NCI-H128 (cell line): Measurements from ENCODE around the gene SELENOO.

Experiments used
- DNase-seq: peaks from one replicate; lab custom pipeline; 2025; ENCODE audit not compliant: unreplicated experiment; lab: John Stamatoyannopoulos, UW

SELENOO gene

DNA sequence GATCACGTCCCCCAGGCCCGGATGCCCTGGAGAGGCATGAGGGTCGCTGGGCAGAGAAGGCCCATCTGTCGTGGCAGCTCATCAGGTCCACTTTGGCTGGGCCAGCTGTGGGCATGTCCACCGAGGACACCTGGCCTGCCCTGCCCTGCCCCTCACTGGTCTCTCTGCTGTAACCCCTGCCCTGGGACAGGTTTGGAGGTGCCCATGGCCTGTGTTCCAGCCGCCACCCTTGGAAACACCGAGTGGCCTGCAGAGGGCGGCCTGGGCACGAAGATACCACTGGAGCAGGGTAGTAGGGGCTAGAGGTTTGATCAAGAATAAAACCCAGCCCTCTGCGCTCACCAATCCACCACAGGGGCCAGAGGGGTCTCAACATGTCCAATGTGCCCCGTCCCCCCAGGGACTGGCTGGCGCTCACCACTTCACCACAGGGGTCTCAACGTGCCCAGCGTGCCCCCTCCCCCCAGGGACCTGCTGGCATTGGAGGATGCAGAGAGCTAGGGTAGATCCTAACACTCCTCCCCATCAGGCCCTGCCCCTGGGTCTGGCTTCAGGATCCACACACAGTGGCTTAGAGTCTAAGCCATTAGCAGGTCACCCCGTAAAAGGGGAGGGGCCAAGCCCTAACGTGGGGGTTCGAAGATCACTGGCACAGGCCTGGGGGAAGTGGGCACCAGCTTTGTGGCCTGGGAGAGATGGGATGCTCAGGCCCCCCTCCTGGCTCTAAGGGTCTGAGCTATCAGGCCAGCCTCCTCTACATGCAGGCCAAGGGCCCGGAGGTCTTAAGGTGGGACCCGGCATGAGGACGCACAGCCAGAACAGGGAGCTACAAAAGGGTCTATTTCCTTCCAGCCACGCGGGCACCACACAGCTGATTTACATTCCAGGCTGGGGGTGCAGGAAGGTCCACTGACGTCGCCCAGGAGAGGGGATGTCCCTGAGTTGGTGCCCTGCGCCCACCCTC, 51.6 kb downstream of the SELENOO start:
- DNase-seq, result no peak

DNA sequence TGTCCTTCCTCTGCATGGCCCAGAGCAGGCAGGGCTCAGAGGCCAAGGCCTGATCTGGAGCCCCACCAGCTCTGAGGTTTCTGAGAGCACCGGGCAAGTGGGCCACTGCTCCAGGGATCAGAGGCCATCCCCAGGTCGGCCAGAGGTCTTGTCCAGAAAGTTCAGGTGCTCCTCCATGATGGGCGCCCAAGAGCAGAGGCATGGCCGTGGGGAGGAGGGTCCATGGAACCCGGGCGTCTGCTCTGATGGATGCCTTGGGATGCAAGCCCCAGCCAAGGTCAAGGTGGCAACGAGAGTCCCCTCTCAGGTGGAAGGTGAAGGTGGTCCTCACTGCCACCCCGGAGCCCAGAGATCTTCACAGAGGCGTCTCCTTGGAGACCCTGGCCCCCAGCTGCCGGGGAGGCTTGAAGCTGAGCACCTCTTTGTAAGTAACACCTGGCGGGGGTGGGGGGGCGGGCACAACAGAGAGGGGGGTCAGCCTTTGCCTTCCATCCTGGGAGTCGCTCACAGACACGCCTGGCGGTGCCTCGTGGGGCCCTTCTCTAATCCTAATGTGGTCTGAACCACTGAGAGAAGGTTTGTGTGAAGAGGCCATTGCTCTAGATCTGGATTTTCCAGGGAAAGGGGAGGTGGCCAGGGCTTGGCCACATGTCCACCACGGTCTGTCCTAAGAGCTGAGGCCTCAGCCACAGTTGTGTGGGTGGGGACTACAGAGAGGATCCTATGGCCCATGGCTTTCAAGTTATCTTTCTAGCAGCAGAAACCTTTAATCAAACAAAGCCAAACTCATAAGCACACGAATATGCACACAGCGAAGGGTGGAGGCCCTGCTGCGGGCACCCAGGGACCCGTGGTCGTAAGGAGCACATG, 52.5 kb downstream of the SELENOO start:
- no peak for DNase-seq

DNA sequence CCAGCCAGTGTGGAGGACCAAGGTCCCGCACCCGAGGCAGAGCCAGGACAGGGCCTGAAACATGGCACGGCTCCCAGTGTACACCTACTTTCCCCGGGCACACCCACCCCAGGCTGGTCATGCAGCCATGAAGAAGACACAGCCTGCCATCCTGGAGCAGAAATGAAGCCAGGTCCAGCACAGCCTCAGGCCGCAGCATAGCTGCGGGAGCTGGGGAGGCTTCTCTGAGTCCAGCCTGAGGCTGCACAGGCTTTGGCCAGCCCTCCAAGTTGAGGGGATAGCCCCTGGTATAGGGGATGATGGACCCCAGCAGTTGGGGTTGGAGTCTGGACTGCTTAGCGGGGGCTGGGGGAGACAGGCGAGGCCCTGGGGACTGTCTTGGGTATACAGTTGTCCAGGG, 53.1 kb downstream of the SELENOO start:
- no peak for DNase-seq

DNA sequence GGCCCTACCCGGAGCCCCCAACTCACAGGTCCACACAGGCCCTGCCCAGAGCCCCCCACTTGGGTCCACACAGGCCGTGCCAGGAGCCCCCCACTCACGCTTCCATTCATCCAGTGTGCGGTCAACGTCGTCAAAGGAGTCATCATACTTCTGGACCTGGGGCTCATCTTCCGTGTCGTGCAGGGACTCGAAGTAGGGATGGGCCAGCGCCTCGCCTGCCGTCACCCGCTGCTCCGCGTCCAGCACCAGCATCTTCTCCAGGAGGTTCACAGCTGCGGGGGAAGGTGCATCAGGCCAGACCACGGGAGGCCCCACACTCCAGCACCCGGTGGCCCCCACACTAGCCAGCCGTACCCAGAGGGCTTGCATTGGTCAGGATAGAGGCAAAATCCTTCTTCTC, 54.3 kb downstream of the SELENOO start:
- DNase-seq, result no peak

DNA sequence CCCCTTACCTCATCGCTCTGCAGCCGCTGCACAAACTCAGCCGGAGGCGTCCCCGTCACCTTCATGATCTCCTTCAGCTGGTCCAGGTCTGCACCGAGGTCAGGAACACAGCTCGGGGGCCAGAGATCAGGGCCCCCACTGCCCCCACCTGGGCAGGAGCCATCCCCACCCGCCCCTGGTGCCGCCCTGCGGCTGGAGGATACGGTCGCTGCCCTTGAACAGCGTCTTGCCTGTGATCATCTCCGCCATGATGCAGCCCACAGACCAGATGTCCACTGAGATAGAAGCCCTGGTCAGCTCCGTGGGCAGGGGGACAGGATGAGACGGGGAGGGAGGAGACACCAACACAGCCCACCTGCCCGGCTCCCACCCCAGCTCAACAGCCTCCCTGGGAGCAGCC, 54.8 kb downstream of the SELENOO start:
- no peak for DNase-seq

DNA sequence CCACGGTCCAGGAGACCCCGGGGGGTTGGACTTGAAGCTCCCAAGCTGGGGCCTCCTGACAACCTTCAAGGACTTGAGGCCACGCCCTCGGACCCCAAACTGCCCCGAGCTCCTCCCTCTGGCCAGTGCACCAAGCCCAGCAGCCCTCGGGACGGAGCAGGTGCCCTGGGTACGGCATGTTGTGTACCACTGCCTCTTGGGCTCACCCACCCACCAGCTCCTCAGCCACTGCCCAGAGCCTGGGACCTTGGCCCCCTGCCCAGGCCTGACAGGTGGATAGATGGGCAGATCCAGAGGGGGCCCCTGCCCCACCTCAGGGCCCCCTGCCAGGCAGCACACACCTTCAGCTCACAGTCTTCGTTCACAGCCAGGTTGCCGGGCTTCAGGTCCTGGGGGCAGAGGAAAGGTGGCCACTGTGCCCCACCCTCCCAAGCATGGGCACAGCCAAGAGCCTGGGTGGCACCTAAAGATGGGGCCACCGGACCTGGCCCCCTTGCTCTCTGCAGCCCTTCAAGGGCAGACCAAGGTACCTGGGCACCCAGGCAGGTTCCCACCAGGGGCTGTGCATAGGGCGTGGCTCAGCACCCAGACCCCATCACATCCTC, 55.5 kb downstream of the SELENOO start:
- no peak for DNase-seq

DNA sequence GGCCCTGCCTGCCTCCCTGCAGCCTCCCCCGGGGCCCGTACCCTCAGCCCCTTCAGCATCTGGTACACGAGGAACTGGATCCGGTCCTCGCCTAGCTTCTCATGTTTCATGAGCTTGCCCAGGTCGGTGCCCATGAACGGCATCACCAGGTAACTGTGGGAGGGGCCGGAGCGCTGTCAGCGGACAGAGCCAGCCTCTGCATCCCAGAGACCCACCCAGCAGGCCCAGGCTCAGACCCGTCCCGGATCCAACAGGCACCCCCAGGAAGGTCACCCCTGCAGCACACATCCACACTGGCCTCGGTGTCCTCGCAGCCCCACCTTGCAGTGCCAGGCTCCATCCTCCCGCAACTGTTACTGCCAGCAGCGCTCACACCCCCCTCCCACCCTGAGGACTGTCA, 56.2 kb downstream of the SELENOO start:
- no peak for DNase-seq

DNA sequence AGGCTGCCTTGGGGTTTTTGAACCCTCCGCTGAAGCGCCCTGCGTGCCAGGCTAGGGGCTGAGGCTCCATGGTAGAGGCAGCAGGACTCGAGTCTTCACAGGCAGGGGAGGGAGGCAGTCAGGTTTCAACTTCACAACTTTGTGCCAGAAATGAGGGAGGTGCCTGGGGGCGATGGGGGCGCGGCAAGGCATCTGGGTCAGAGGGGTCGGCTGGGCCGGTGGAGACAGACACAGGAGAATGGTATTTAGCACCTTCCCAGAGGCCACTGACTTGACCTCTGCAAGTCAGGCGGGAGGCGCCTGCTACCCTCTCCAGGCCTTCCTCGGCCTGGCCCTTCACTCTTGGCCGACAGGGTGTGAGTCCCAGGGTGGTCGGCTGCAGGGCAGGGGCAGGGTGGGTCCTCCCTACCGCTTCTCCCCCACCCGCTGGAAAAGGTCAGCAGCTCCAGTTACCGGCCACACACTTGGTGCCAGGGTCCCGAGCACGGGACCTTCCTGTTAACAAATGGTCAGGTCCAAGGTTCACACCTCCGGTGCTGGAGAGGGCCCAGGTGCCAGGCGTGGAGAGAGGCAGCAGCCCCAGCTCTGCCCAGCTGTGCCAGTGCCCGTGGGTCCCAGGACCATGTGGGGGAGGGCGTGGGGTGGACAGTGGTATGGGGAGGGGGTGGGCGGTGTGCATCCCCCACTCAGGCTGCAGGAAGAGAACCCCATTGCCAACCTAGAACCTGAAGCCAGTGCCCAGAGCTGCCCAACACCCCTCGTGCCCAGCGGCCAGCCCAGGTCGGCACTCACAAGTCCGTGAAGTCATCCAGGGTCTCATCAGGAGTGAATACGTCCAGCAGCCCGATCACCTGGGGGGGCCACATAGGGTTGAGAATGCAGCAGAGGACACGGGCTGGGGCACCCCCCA, 56.9 kb downstream of the SELENOO start:
- DNase-seq, result no peak

DNA sequence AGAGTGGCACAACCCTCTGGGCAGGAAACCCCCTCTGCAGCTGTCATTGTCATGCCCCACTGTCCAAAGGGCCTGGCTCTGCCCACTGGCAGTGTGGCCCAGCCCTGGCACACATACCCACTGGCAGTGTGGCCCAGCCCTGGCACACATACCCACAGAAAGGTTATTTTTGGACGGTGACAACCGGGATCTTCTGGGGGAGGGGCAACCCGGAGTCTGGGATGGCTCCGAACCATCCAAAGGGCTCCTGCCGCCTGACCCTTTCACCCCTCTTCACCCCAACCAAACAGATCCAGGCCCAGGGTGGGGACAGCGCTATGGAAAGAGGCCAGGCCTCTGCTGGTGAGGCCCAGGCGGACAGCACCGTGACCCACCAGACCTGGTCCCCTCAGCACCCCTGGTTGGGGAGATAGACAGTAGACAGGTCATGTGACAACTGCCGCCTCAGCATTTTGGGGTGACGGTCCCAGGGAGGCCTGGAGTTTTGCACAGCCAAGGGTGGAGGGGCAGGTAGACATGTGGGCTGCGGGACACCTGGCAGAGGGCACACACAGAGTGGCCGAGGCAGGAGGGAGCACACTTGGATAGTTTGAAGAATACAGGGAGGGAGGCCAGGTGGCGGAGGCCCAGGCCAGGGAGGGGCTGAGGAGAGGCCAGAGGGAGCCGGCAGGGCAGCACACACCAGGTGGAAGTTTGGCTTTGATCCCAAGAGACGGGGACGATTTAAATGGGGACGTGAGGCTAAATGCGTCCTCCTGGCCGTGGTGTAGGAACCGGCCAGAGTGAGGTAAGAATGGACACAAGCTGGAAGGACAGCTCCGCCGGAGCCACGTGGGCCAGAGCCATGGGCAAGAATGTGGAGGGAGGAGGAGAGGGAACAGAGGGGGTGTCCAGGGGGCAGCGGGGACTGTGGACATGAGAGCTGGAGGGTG, 57.8 kb downstream of the SELENOO start:
- DNase-seq, result no peak

DNA sequence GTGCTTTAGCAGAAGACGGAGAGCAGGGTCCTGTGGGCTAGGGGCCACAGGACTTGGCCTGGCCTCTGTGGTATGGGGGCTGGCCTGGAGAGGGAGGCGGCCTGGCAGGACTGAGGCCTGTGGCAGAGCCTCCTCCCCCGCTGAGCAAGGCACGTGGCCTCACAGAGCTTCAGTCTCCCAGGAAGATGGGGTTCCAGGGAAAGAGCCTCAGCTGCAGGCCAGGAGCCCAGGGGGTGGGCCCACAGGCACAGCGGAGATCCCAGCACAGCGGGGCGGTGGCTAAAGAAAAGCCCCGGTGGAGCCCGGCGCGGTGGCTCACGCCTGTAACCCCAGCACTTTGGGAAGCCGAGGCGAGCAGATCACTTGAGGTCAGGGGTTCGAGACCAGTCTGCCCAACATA, 58.5 kb downstream of the SELENOO start:
- no peak for DNase-seq

DNA sequence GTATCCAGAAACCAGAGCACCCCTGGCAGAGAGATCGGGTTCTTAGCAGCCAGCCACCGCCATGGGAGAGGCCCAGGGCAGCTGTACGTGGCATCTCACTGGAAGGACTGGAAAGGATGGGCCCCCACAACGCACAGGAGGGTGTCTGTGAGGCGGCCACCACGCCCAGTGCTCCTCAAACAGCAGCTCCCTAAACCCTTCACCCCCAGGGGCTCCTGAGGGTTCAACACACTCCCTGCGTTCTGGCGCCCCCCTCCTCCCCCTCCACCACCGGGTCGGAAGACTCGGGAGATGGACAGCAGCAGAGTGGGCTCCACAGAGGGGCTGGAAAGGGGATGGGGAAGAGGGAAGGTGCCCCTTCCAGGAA, 59.6 kb downstream of the SELENOO start:
- DNase-seq, result no peak

DNA sequence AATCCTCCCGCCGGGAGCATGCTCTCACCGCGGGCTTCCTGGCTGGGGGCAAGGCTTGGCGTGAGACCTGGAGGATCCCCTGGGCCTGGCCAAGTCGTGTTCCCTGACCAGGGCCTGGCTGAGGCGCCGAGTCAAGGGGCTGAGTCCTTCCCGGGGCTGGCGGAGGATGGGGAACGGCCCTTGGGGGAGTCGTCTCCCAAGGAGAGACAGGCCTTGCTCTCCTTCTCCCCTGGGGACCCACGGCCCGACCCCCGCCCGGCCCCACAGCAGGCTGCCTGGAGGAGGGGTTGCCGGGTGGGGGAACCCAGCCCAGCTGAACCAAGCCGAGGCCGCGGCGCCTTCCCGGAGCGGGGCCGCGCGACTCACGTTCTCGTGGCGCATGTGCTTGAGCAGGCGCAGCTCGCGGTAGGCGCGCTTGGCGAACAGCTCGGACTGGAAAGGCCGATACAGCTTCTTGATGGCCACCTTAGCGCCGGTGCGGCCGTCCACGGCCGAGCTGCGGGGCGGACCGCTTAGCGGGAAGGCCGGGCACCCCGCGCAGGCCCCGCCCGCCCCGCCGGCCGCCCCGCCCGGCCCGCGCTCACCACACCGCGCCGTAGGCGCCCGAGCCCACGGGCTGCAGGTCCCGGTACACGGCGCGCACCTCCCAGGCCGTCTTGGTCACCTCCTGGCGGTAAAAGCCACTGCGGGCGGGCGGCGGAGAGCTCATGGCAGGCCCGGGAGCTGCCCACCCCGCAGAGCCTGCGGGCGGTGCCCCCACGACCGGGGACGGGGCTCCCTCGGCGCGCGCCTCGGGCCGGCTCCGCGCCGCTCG, 60.2 kb downstream of the SELENOO start:
- DNase-seq, result no peak

DNA sequence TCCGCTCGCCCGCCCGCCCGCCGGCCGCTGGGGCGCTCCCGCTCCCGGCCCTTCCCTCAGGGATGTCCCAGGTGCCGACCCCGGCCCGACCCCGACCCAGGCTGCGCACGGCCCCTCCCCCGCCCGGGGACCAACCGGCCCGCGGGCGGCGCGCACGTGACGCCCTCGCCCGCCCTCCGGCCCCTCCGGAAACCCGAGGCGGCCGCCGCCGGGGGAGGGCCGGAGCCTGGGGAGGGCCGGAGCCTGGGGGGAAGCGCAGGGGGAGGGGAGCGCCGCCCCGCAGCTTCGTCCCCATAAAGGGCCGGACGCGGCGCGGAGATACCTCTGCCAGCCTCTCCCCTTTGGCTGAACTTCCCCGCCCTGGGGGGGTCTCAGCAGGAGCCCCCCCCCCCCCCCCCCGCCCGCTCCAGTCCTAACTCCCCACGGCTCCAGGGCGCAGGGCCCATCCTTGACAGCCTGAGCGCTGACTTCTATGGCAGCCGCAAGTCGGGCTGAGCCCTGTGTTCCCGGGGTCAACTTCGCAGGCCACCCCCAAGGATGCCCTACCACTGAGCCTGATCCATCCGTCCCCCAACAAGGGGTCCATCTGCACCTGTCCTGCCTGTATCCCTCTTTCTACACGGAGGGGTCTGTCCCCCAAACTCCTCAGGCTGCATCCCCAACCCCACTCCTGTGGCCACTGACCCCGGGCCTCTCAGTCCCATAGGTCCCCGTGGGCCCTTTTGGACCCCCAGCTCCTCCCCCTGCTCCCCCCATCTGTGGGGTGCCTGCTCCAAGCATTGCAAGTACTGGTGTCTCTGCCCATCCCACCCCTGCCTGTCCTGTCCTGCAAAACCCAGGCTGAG, 61.0 kb downstream of the SELENOO start, which contains the start of gene MAPK12:
Gene MAPK12, minus strand, starts transcription at position 69 of the 845 bp plus-strand sequence. CDS start 174 bp downstream, outside the sequence.
- no peak for DNase-seq

DNA sequence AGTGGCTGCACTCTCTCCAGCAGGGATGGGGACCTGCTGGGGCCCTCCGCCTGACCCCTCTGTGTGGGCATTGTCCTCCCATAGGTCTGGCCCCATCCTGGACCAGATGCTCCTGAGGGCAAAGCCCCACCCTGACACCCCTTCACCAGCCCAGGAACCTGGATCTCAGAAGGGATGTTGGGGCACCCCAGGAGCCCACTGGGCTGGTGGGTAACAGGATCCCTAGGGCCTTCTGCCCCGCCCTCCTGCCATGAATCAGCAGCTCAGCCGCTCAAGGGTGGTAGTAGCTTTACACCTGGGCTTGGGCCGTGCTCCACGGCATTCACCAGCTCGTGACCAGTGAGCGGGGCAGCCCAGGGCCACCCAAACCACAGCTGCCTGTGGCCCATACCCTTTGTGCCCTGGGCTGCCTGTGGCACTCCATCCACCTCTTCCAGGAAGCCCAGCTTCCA, 61.7 kb downstream of the SELENOO start:
- no peak for DNase-seq

DNA sequence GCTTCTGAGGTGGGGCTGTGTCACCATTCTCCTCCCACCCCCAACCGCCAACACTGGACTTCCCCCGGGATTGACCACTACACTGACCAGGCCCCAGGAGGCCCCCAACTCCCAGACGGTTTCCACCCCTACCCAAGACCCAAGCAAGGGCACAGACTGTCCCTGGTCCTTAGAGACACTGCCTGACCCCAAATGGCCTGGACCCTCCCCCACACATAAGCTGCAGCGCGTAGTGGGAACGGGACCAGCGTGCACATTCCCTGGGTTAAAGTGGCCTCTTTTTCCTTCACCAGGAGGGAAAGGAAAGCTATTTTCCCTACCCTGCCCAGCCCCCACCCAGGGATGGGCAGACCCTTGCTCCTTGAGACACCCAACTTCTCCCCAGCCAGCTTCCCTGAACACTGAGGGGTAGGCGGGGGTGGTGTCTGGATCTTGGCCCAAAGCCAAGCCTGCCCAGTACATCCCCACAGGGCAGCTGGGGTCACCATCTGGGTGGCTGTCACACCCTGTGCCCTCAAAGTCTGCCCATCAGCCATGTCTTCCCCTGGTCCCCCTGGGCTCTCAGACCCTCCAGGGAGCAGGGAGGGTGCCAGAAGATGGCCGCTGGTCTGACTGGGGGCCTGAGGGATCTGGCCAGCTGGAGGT, 62.3 kb downstream of the SELENOO start:
- no peak for DNase-seq

DNA sequence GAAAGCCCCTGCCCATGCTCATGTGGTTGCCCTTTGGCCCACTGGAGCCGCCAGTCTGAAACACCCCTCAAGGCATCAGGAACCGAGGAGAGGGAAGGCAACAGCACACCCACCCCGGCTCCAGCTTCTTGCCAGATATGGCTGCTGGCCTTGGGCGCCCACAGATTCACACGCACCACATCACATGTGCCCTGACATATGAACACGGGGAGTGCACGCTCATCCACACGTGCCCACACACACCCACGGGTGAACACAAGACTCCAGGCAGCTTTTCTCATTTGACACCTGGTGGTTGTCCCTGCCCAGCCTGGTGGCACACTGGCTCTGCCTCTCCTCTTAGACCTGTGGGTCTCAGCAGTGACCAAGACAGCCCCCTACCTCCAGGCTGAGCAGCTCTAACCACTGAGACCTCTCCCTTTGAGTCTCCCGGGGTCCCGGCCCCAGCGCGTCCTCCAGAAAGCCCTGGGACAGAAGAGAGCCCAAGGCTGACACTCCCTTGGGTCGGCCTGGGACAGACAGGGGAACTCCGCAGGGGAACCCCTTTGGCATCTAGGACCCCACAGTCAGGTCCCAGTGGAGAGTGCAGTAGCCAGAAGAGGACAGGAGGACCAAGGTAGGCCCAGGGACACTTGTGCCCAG, 63.4 kb downstream of the SELENOO start:
- no peak for DNase-seq
